GM18499 (cell line): ENCODE data around the gene POLDIP3.
"Not testable (repeated sequence)": the region's sequence is repeated elsewhere in the genome, so short reads cannot be mapped to it uniquely, and the experiment has no call there.

Experiments used
- ATAC-seq: cut with Tn5 transposase; IDR thresholded peaks from one replicate; pipeline ENCODE4 v1.9.1; 2021; ENCODE audit warnings: moderate number of reproducible peaks; ENCODE audit not compliant: insufficient read depth, unreplicated experiment

The POLDIP3 gene

DNA sequence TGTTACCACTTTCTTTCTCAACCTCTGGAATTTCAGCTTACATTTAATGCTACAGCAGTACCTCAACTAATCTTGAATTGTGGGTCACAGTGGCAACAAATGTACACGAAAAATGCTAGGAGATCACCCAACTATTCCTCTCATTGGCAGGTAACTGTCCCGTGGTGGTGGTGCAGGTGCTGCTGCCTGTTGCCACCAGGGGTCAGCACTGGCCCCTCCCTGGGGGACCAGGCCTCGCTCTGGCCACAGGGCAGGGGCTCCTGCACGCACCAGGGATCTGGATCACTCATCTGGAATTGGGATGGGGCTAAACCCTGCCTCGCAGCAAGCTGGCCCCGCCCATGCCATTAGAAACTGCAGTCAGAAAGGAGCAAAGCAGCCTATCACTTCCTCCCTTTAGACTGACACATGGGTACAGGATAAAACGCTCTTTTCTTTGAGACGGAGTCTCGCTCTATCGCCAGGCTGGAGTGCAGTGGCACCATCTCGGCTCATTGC, 6.9 kb upstream of the POLDIP3 start:
- no peak for ATAC-seq

DNA sequence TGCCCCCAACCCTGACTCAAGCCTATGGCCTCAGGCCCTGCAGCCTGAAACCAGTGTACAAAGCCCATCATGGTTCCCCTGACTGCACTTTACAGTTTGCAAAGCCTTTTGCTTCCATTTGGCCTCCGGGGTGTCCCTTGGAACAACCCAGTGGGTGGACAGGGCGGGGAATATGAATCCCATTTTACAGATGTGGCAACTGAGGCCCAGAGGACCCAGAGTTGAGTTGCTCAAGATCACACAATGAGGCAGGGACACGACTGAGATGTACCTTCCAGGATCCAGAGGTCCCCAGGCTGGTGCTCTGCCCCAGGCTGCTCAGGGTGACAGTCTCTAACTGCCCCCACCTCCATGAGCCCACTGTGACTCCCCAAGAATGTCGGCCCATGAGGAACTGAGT, 5.4 kb upstream of the POLDIP3 start:
- no peak for ATAC-seq

DNA sequence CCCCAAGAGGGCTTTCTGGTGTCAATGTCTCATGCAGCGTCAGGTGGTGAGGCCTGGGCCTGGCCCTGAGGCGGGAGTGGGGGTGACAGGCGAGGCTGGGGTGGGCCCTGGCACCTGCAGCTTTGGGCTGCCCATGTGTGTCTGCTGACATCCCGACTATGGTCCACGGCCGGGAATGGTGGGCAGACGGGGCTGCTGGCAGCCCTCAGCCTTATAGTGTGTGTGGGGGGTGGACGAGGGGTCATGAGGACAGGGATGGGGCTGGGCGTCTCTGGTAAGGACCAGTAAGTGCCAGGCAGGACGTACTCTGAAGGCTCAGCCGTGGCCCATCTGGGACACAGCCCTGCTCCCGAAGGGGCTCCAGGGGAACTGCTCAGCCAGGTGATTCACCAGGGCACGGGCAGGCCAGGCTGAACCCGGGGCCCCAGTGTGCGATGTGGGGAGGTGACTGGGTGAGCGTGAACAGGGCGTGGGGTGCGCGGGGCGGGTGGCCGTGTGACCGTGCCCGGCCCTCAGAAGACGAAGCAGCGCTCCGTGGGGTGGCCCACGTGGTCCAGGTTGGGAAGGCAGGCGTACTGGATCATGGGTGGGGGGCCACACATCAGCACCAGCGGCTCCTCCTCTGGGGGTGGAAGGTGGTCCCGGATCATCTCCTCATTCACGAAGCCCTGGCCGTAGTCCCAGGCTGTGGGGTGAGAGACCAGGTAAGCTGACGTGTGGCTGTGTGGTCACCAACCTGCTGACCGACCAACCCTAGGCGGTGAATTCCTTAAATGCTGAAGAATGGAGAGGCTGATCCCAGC, 4.8 kb upstream of the POLDIP3 start:
- ATAC-seq: no peak

DNA sequence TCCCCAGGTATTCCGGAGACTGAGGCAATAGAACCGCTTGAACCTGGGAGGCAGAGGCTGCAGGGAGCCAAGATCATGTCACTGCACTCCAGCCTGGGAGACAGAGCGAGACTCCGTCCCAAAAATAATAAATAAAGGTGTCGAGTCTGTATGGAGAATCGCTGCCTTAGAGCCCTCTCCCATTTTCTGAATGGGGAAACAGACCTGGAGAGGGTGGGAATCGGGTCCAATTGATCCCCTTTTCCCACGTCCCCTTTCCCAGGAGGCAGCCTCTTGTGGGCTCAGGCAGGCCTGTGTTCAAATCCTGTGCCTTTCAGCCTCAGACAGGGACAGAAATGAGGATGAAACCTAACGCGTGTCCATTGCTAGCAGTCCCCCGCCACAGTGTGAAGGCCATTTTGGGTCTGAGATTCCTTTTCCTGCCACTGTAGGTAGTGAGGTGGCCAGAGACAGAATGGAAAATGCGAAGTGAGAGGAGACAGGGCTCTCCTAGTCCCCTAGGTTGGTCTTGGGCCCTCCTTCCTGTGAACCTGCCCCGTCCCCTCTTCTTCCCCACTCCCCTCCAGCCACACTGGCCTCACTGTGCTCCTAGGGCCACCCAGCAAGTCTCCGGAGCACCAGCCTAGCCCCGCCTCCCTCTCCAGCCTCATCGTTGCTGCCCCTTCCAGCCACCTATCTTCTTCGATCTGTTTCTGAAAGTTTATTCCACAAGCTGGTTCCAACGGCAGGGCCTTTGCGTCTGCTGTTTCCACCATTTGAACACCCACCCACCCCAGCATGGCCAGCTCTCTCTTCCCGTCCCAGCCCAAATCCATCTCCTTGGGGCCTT, 2.7 kb upstream of the POLDIP3 start:
- ATAC-seq: no peak

DNA sequence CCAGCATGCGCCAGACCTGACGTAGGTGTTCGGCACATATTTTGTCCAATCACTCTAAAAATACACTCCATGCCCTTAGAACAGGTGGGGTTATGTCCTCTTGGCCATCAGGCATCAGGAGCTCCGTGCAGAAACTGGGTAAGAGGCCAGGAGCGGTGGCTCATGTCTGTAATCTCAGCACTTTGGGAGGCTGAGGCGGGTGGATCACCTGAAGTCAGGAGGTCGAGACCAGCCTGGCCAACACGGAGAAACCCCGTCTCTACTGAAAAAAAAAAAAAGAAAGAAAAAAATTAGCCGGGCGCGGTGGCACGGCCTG, 1.1 kb upstream of the POLDIP3 start:
- not testable (repeated sequence) for ATAC-seq

DNA sequence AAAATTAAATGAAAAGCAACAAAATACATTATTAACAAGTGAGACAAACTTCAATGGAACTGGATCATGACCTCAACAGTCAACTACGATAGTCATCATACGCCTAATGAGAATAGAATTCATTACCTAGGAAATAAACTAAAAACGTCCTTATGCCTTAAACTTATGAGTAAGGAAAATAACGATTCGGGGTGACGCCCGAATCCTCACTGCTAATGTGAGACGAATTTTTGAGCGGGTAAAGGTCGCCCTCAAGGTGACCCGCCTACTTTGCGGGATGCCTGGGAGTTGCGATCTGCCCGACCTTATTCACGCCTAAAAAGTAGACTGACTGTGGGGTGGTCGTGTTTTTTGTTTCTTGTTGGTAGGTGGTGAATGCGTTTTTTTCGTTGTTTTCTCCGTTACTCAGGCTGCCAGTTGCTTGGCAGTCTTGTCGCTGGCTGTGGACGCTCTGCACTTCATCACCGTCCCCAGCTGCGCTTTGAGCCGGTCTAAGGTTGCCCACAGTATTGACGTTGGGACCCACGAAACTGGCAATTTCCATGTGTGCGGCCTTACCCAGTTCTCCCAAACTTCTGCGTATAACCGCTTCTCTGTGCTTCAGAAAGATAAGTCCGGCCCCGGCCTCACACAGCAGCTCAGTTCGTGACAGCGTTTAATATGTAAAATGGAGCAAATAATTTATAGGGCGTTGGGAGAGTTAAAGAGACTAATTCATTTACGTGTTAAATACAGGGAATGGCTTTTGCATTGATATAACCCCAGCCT, 593 bp upstream of the POLDIP3 start:
- ATAC-seq: peak; percentile 38

DNA sequence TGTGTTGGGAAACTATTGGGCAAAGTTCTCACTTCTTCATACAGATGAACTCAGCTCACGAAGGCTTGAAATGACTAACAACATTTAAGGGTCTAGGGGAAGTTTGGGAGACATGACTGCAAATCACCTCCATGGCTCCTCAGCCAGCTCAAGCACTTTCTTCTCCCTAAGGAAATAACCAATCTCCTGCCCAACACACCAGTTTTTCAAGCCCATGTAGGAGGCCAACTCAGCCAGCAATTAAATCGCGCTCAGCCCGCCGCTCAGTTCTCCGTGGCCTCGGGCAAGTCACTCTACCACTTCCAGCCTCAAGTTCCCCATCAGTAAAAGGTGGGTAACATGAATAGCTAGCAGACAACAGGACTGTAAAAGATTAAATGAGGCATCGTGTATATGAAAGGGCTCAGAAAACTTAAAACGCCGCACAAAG, 796 bp downstream of the POLDIP3 start:
- ATAC-seq: no peak

DNA sequence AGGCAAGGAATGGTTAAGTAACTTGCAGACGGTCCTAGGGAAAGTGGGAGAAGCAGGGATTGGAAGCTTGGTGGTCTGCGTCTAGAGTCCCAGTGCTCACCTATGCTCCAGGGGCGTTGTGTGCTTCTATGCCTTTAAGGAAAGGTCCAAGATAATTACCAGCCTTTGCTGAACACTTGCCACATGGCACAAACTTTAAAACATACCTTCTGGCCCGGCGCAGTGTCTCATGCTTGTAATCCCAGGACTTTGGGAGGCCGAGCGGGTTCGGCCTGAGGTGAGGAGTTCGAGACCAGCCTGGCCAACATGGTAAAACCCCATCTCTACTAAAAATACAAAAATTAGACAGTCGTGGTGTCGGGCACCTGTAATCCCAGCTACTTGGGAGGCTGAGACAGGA, 2.3 kb downstream of the POLDIP3 start:
- no peak for ATAC-seq

DNA sequence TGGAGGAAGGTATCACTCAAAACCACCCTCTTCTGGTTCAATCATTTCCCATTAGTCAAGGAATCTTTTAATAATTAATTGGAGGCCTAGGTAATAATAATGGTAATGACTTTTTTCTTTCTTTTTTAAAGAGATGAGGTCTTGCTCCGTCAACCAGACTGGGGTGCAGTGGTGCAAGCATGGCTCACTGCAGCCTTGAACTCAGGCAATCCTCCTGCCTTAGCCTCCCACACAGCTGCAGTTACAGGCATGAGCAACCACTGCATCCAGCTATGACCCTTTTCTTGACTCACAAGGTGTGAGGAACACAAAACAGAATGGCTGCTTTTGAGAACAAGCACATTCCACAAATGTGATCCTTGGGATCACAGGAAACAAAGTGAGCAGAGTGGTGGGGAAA, 3.6 kb downstream of the POLDIP3 start:
- ATAC-seq: no peak

DNA sequence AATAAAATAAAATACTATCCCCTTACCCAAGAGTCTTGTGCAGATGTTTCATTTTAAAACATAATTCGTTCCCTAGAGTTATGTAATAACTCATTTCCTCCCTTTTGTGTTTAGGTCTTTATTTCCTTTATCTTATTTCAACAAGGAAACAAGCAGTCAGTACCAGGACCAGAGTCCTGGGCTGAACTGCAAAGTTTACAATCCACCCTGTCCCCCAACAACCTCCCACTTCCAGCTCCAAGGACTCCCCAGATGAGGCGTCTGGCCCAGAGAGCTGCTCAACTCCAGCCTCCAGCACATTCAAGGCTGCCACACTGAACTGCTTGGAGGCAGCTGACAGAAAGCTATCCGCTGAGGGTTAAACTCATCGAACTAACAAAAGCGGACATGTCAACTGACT, 4.5 kb downstream of the POLDIP3 start:
- no peak for ATAC-seq

DNA sequence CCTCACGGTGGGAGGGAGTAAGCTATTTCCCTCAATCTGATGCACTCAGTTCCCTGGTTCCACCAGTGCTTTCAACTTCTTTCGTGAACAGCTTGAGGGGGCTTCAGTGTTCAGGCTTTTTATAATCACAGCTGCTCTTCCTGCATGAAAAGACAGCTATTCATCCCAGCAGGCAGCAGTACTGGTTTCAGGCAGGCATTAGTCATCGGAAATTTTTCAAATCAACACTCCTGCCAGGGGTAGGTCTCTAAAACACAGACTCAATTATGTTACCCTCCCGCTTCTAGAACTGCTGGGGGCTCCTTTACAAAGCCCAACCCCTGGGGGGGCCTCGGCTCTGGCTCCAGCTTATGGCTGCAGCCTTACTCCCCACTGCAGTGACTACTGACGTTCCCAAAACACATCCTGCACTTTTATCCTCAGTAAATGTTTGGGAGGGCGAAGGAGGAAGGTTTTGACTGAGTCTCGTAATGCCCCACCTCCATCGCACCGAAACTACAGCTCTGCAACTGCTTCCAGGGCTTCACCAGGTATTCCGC, 5.8 kb downstream of the POLDIP3 start:
- ATAC-seq: no peak

DNA sequence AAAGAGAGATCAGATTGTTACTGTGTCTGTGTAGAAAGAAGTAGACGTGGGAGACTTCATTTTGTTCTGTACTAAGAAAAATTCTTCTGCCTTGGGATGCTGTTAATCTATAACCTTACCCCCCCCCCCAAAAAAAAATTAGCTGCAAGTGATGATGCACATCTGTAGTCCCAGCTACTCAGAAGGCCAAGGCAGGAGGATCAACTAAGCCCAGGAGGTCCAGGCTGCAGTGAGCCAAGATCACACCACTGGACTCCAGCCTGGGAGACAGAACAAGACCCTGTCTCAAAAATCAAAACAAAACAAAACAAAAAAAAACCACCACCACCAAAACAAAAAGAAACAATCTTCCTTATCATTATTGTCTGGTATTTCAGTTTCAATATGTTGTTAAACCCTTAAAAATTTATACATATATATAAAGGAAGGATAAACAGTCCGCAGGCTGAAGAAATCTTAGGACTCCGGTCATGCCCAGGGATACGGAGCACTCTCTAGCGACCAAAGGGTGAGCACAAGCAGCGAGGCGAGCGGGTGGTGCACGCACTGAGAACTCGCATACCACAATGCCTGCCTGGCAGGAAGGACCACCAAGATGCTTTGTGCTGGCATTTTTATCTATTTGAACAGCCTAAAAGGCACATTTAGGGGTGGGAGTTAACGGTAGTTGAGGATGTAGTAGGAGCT, 6.4 kb downstream of the POLDIP3 start:
- ATAC-seq: no peak

DNA sequence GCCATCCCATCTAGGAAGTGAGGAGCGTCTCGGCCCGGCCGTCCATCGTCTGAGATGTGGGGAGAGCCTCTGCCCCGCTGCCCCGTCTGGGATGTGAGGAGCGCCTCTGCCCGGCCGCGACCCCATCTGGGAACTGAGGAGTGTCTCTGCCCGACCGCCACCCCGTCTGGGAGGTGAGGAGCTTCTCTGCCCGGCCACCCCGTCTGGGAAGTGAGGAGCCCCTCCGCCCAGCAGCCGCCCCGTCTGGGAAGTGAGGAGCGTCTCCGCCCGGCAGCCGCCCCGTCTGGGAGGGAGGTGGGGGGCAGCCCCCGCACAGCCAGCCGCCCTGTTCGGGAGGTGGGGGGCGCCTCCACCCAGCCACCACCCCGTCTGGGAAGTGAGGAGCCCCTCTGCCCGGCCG, 7.0 kb downstream of the POLDIP3 start:
- ATAC-seq: not testable (repeated sequence)

DNA sequence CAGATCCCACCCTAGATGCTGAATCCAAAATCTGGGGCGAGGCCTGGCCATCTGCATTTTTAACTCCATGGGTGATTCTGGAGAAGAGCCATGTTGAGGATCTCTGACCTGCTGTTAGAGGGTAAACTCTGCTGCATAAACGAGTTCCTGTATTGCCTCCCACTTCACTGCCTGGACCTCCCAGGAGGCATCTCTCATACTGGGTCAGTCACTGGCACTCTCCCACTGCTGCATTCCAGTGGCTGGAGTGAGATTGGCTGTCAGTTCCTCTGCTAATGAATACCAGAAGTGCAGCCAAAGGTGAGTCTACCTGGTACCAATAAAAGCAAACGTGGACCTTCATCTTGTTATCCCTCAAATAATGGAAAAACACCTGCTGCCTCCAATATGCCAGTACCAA, 10.3 kb downstream of the POLDIP3 start:
- ATAC-seq: no peak

DNA sequence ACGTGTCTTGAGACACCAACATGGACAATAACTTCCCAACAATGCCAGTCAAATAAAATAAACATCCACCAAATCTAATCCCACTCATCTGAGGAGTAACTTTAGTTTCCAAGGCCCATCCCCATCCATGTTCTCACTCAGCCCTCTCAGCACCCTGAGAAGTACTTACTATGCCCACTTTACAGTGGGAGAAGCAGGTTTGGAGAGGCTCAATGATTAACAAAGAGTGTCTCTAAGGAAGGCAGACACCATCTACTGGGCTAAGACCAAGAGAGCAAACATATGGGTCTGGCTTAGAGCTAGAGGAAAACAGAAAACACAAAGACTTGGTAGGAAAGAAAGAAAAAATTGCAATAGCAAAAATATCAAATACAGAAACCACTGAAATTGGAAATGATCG, 11.3 kb downstream of the POLDIP3 start:
- no peak for ATAC-seq

DNA sequence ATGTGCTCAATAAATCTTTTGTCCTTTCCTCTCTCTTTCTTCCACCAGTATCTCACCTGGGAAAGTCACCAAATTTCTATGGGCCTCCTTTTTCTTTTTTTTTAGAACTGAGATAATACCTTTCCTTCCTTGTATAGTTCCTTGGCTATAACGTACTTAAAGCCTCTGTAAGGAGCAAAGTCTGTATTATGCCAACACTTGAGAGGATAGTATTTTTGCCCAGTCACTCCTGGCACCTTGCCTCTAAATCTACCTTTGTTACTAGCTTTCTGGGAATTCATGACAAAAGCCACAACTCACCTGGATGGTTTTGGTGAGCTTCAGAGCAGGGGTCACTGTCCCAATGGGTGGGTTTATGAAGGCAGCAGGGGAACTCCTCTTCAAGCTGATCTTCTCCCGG, 12.2 kb downstream of the POLDIP3 start:
- ATAC-seq: no peak

DNA sequence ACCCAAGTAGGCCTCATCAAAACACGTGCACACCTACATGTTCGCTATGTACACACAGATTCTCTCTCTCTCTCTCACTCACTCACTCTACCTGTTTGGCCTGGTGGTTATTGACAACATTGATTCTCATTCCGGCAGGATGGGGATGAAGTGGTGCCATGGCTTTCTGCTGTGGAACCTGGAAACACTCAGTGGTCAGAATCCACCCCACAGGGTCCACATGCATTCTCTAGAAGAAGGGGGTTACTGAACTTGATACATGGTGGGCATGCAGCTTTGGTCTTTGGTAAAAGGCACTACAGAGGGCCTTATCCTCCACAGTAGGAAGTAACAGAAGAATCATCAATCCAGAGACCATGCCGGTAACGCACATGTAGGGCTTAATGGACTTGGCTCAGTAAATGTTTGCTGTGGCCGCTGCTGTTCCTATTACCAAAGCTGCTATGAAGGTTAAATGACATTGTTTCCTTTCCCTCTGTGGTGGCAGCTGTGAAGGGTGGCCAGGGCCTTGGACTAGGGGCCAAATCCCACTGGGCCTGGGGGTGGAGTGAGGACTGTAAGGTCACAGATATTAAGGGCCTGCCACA, 12.7 kb downstream of the POLDIP3 start:
- ATAC-seq: no peak

DNA sequence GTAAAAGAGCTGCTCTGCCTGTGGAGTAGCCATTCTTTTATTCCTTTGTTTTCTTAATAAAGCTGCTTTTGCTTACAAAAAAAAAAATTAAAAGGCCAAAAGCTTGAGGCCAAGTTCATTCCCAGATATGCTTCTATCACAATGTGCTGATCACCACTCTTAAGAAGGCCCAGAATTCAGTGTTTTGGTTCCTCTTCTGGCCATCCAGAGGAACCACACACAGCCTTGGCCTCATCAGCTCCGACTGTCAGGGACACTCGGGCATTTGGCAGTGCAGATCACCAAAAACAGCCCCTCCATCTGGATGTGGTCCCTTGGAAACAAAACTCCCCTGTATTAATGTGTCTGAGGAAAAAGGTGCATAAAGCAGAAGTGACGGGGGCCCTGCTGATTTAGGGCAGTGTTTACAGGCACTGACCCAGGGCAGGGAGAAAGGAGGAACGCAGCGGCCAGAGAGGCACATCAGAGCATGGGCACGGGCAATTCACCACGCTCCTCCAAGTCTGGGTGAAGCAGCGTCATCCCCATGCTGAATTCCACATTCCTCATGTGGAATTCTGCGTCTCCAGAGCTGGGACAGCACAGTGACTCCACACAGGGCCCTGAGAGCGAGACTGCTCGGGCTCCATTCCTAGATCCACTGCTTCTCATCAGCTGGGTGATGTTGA, 17.7 kb downstream of the POLDIP3 start:
- no peak for ATAC-seq

DNA sequence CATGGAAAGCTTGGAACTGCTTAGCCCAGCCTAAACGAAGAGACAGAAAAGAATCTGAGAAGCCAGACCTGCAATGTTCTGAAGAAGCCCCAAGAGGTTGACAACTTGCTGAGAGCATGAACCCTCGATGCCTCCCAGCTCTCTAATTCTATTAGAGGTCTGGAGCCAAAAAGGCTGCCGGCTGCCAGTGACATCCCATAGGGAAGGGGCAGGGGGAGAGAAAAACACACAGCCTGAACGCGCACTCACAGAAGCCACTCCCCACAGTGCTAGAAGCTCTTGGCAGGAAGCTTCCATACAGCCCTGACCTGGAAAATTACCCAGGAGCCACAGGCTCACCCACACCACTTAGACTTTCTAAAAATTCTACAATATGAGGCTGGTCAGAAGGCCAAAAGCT, 18.3 kb downstream of the POLDIP3 start:
- ATAC-seq: no peak
